Neural cell (in vitro differentiated cells): ENCODE measurements around the gene FKRP.

Experiments used
- CTCF ChIP-seq: fragments of 450-650 bp; IDR thresholded peaks from 2 replicates; pipeline ENCODE4 v1.5.1; 2014; ENCODE audit warnings: antibody characterized with exemption, mild to moderate bottlenecking, moderate library complexity; ENCODE audit not compliant: poor library complexity, severe bottlenecking
- EP300 ChIP-seq: fragments of 450-650 bp; conservative IDR thresholded peaks from 2 replicates; pipeline ENCODE4 v1.6.1; 2014; ENCODE audit warnings: antibody characterized with exemption, mild to moderate bottlenecking, moderate library complexity; ENCODE audit not compliant: poor library complexity, severe bottlenecking
- EZH2 ChIP-seq: fragments of 200-600, 300-800 bp; shearing (Covaris generic), sonication (generic); IDR thresholded peaks from 2 replicates; pipeline ENCODE4 v1.6.1; 2014; ENCODE audit warnings: antibody characterized with exemption, low read length, borderline replicate concordance, mild to moderate bottlenecking; ENCODE audit not compliant: insufficient read depth, poor library complexity, severe bottlenecking
- RAD21 ChIP-seq: fragments of 450-650 bp; conservative IDR thresholded peaks from 2 replicates; pipeline ENCODE4 v1.6.1; 2014; ENCODE audit warnings: antibody characterized with exemption, mild to moderate bottlenecking, moderate library complexity
- REST ChIP-seq: IDR thresholded peaks from 2 replicates; pipeline ENCODE4 v1.6.1; 2012; ENCODE audit warnings: borderline replicate concordance
- SMC3 ChIP-seq: fragments of 450-650 bp; conservative IDR thresholded peaks from 2 replicates; pipeline ENCODE4 v1.6.1; 2014; ENCODE audit warnings: antibody characterized with exemption, mild to moderate bottlenecking, moderate library complexity; ENCODE audit not compliant: poor library complexity

GRCh38 chr19:46713781-46714443 lies 31.9 kb upstream of the FKRP start:
- TF ChIP-seq SMC3 (no peak), CTCF (no peak), EP300 (no peak), RAD21 (no peak), EZH2 (no peak), REST (no peak)
